T-helper 1 cell treated with Interleukin-12 subunit alpha and Interleukin-12 subunit beta and Interleukin-4 antibody, amounts not matched to agents 30 μg/mL and 1 μg/mL, for 36 hours (primary cell): ENCODE measurements around the gene LPAR6.

Experiments used
- H3K27ac Mint-ChIP-seq: one replicate; pipeline ENCODE4 v1.8.0; 2021; ENCODE audit warnings: mild to moderate bottlenecking, mixed read lengths
- H3K27me3 Mint-ChIP-seq: one replicate; pipeline ENCODE4 v1.8.0; 2021; ENCODE audit warnings: low read depth, mixed read lengths
- H3K36me3 Mint-ChIP-seq: one replicate; pipeline ENCODE4 v1.8.0; 2021; ENCODE audit warnings: low read depth, mixed read lengths
- H3K4me1 Mint-ChIP-seq: one replicate; pipeline ENCODE4 v1.8.0; 2021; ENCODE audit warnings: low read depth, mixed read lengths
- H3K4me3 Mint-ChIP-seq: one replicate; pipeline ENCODE4 v1.8.0; 2021; ENCODE audit warnings: mild to moderate bottlenecking, moderate library complexity, mixed read lengths
- H3K9me3 Mint-ChIP-seq: one replicate; pipeline ENCODE4 v1.8.0; 2021; ENCODE audit warnings: mixed read lengths

The LPAR6 gene

GRCh38 chr13:48403151-48403631 lies 9.7 kb downstream of the LPAR6 start:
- Mint-ChIP-seq H3K4me1 (peaks cover 42% of the 10 kb centered on the region), H3K9me3 (no peaks in the 10 kb centered on the region), H3K27ac (peak overlapping the region; percentile 78), H3K36me3 (peaks cover 3% of the 10 kb centered on the region), H3K4me3 (peak overlapping the region; percentile 65), H3K27me3 (no peaks in the 10 kb centered on the region)

- peak overlapping the region; percentile 22 for H3K4me3 Mint-ChIP-seq
- peak overlapping the region; percentile 60 for H3K27ac Mint-ChIP-seq
- H3K4me1 Mint-ChIP-seq: peaks cover 42% of the 10 kb centered on the region
- H3K36me3 Mint-ChIP-seq: peaks cover 3% of the 10 kb centered on the region
- H3K27me3 Mint-ChIP-seq: no peaks in the 10 kb centered on the region
- H3K9me3 Mint-ChIP-seq: no peaks in the 10 kb centered on the region
Measured at GRCh38 chr13:48402325-48402932, 10.5 kb downstream of the LPAR6 start.

- peaks cover 7% of the 10 kb centered on the region for H3K9me3 Mint-ChIP-seq
- H3K27me3 Mint-ChIP-seq: no peaks in the 10 kb centered on the region
- peaks cover 39% of the 10 kb centered on the region for H3K4me1 Mint-ChIP-seq
- H3K4me3 Mint-ChIP-seq: no peak overlapping the region
- no peak overlapping the region for H3K27ac Mint-ChIP-seq
- H3K36me3 Mint-ChIP-seq: peaks cover 3% of the 10 kb centered on the region
Measured at GRCh38 chr13:48401480-48401879, 11.4 kb downstream of the LPAR6 start.

GRCh38 chr13:48400850-48401291 lies 12.0 kb downstream of the LPAR6 start:
- peak overlapping the region; percentile 10 for H3K27ac Mint-ChIP-seq
- H3K27me3 Mint-ChIP-seq: no peaks in the 10 kb centered on the region
- peaks cover 12% of the 10 kb centered on the region for H3K9me3 Mint-ChIP-seq
- H3K4me3 Mint-ChIP-seq: peak overlapping the region; percentile 64
- peaks cover 34% of the 10 kb centered on the region for H3K4me1 Mint-ChIP-seq
- peaks cover 8% of the 10 kb centered on the region for H3K36me3 Mint-ChIP-seq

- H3K4me3 Mint-ChIP-seq: no peak overlapping the region
- peaks cover 18% of the 10 kb centered on the region for H3K9me3 Mint-ChIP-seq
Measured at GRCh38 chr13:48400090-48400694, 12.7 kb downstream of the LPAR6 start.

GRCh38 chr13:48398450-48399095 lies 14.3 kb downstream of the LPAR6 start:
- Mint-ChIP-seq H3K36me3 (peaks cover 21% of the 10 kb centered on the region), H3K4me3 (no peak overlapping the region), H3K4me1 (peaks cover 24% of the 10 kb centered on the region), H3K9me3 (peaks cover 18% of the 10 kb centered on the region), H3K27ac (no peak overlapping the region), H3K27me3 (no peaks in the 10 kb centered on the region)

More at GRCh38 chr13:48400090-48400694, 12.7 kb downstream of the LPAR6 start:
- H3K36me3 Mint-ChIP-seq: peaks cover 14% of the 10 kb centered on the region
- H3K4me1 Mint-ChIP-seq: peaks cover 31% of the 10 kb centered on the region
- H3K27ac Mint-ChIP-seq: no peak overlapping the region
- H3K27me3 Mint-ChIP-seq: no peaks in the 10 kb centered on the region

GRCh38 chr13:48397744-48398143 lies 15.2 kb downstream of the LPAR6 start:
- Mint-ChIP-seq H3K27me3 (no peaks in the 10 kb centered on the region), H3K36me3 (peaks cover 29% of the 10 kb centered on the region)

GRCh38 chr13:48393698-48394085 lies 19.2 kb downstream of the LPAR6 start:
- H3K27me3 Mint-ChIP-seq: no peaks in the 10 kb centered on the region
- H3K36me3 Mint-ChIP-seq: peaks cover 37% of the 10 kb centered on the region
- peaks cover 24% of the 10 kb centered on the region for H3K9me3 Mint-ChIP-seq
- H3K27ac Mint-ChIP-seq: no peak overlapping the region
- peaks cover 5% of the 10 kb centered on the region for H3K4me1 Mint-ChIP-seq
- no peak overlapping the region for H3K4me3 Mint-ChIP-seq

More at GRCh38 chr13:48397744-48398143, 15.2 kb downstream of the LPAR6 start:
- peaks cover 19% of the 10 kb centered on the region for H3K9me3 Mint-ChIP-seq
- peaks cover 20% of the 10 kb centered on the region for H3K4me1 Mint-ChIP-seq
- no peak overlapping the region for H3K4me3 Mint-ChIP-seq
- H3K27ac Mint-ChIP-seq: no peak overlapping the region

- Mint-ChIP-seq H3K27ac (no peak overlapping the region), H3K36me3 (peaks cover 42% of the 10 kb centered on the region), H3K27me3 (no peaks in the 10 kb centered on the region), H3K9me3 (peaks cover 24% of the 10 kb centered on the region), H3K4me3 (no peak overlapping the region), H3K4me1 (peaks cover 9% of the 10 kb centered on the region)
Measured at GRCh38 chr13:48393030-48393697, 19.7 kb downstream of the LPAR6 start.

- Mint-ChIP-seq H3K36me3 (peaks cover 49% of the 10 kb centered on the region), H3K27ac (no peak overlapping the region), H3K4me1 (peaks cover 14% of the 10 kb centered on the region), H3K27me3 (no peaks in the 10 kb centered on the region), H3K4me3 (no peak overlapping the region), H3K9me3 (peaks cover 14% of the 10 kb centered on the region)
Measured at GRCh38 chr13:48391257-48391656, 21.7 kb downstream of the LPAR6 start.

GRCh38 chr13:48386816-48387215 lies 26.1 kb downstream of the LPAR6 start:
- peaks cover 14% of the 10 kb centered on the region for H3K4me1 Mint-ChIP-seq
- H3K9me3 Mint-ChIP-seq: no peaks in the 10 kb centered on the region
- no peak overlapping the region for H3K27ac Mint-ChIP-seq
- no peaks in the 10 kb centered on the region for H3K27me3 Mint-ChIP-seq
- H3K36me3 Mint-ChIP-seq: peaks cover 44% of the 10 kb centered on the region
- no peak overlapping the region for H3K4me3 Mint-ChIP-seq

GRCh38 chr13:48383384-48383783 lies 29.5 kb downstream of the LPAR6 start:
- Mint-ChIP-seq H3K4me3 (no peak overlapping the region), H3K4me1 (peaks cover 6% of the 10 kb centered on the region), H3K27me3 (no peaks in the 10 kb centered on the region), H3K36me3 (peaks cover 50% of the 10 kb centered on the region), H3K9me3 (no peaks in the 10 kb centered on the region), H3K27ac (no peak overlapping the region)

- H3K4me1 Mint-ChIP-seq: no peaks in the 10 kb centered on the region
- H3K27me3 Mint-ChIP-seq: no peaks in the 10 kb centered on the region
- no peak overlapping the region for H3K27ac Mint-ChIP-seq
- no peak overlapping the region for H3K4me3 Mint-ChIP-seq
- no peaks in the 10 kb centered on the region for H3K9me3 Mint-ChIP-seq
- peaks cover 45% of the 10 kb centered on the region for H3K36me3 Mint-ChIP-seq
Measured at GRCh38 chr13:48380581-48380980, 32.3 kb downstream of the LPAR6 start.

GRCh38 chr13:48377857-48378256 lies 35.1 kb downstream of the LPAR6 start:
- no peaks in the 10 kb centered on the region for H3K4me1 Mint-ChIP-seq
- H3K4me3 Mint-ChIP-seq: no peak overlapping the region
- H3K9me3 Mint-ChIP-seq: peaks cover 4% of the 10 kb centered on the region
- no peak overlapping the region for H3K27ac Mint-ChIP-seq
- peaks cover 46% of the 10 kb centered on the region for H3K36me3 Mint-ChIP-seq
- H3K27me3 Mint-ChIP-seq: no peaks in the 10 kb centered on the region
